GM10266 (cell line): Measurements from ENCODE around the gene HMGB4.

ENCODE experiments used
- DNase-seq: peaks from one replicate; pipeline ENCODE4 v3.0.0; 2012; ENCODE audit errors: extremely low spot score
- TF ChIP-seq, protein P1 (sequence below): IDR thresholded peaks from 2 replicates; pipeline ENCODE4 v1.5.1; 2012; ENCODE audit warnings: mild to moderate bottlenecking, low read depth; ENCODE audit not compliant: control insufficient read depth, insufficient read depth; ENCODE audit errors: missing control alignments

The HMGB4 gene

DNA sequence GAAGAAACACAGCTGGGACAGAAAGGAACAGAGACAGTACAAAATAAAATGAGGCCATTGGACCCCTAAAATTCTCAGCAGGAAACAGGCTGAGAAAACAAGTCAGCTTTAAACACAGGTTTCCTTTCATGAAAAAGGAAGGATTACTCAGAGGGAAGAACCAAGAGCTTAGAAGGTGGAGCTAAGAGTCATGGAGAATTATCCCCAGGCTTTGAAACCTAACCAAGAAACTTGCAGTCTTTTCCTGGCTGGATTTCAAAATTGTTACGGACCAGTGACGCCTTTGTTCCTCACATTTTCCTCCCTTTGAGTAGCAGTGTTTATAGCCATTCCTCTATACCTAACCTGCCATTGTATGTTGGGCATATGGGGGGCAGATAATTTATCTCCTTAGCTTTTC is 8.8 kb downstream of the HMGB4 start:
- TF ChIP-seq, protein P1, sequence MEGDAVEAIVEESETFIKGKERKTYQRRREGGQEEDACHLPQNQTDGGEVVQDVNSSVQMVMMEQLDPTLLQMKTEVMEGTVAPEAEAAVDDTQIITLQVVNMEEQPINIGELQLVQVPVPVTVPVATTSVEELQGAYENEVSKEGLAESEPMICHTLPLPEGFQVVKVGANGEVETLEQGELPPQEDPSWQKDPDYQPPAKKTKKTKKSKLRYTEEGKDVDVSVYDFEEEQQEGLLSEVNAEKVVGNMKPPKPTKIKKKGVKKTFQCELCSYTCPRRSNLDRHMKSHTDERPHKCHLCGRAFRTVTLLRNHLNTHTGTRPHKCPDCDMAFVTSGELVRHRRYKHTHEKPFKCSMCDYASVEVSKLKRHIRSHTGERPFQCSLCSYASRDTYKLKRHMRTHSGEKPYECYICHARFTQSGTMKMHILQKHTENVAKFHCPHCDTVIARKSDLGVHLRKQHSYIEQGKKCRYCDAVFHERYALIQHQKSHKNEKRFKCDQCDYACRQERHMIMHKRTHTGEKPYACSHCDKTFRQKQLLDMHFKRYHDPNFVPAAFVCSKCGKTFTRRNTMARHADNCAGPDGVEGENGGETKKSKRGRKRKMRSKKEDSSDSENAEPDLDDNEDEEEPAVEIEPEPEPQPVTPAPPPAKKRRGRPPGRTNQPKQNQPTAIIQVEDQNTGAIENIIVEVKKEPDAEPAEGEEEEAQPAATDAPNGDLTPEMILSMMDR, result no peak
- no peak for DNase-seq

DNA sequence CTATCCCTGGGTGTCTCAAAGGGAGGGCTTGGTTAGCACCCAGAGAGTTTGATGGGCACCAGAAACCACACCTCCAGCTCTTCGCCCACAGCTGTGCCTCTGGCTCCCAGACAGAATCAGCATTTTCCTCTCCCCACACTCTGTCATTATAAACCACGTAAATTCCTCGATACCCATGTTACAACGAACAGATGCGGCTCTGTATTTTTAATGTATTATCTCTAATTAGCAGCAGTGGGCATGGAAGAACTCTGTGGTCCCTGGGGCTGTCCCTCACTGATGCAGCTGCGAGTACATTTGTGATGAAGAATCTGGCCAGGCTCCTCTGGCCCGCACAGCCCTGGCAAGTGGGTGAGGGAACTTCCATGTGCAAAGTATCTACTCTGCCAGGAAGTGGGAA is 10.8 kb downstream of the HMGB4 start:
- DNase-seq, result no peak
- TF ChIP-seq, protein P1, result no peak

DNA sequence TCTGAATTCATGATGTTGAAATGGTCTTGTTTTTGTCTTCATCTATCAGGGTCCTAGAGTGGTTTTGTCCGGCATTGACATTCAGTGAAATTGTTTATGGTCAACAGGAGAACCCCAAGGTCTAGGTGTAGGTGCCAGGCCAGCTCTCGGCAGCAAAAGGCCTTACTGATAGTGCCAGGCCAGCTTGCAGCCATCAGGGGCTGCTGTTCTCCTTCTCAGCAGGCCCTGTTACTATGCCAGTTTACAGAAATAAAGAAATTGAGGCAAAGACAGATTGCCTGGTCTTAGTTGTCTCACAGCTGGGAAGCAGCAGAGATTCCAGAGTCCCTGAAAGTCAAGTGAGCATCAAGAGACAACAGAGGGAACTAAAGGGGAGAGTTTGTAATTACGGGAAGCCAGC is 12.0 kb downstream of the HMGB4 start:
- TF ChIP-seq, protein P1, result peak; percentile 38

DNA sequence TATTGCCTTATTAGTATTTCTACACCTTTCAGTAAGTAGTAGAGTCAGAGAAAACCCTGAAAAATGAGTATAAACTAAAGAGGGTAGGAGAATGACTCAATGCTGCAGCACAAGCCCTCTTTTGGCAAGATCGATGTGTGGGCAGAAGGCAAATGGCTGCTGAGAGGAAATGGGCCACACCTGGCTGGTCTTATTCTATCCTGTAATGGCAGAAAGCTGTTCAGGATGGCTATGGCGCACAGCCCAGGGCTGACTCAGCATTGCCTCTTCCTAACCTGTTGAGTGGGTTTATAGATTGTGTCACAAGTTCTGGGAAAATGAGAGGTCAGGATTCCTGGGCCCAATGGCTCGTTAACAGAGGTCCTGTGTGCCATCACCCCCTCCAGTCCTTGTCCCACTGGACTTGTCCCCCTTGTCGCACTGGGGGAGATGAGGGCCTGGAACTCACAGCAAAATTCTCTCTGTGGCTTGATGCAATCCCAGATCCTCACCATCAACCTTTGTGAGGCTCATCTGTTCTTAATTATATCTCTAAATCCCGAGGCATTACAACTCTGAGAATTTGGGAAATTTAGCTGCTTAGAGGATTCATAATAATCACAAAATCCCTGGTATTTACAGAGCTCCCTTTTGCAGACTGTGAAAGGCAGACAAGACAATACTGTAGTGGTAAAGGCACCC is 13.2 kb downstream of the HMGB4 start:
- no peak for DNase-seq
- TF ChIP-seq, protein P1, result no peak

More for the DNA sequence above, 12.0 kb downstream of the HMGB4 start:
- no peak for DNase-seq

DNA sequence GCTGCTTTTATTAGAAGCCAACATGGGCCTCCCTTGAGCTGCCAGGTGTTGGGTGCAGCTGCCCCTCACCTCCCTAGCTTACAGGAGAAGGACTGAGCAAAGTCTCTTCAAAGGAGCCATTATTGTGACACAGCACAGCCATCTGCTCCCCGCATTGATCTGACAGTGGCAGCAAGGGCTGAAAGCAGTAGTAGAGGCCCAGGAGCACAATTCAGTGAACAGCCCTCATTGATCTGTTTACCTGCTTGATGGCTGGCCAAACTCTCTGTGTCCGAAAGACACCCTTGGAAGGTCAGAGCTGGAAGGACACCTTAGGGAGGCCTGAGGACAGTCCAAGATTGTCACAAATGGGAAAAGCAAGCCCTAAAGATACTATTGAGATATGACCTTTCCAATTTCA is 14.5 kb downstream of the HMGB4 start:
- TF ChIP-seq, protein P1, result no peak

DNA sequence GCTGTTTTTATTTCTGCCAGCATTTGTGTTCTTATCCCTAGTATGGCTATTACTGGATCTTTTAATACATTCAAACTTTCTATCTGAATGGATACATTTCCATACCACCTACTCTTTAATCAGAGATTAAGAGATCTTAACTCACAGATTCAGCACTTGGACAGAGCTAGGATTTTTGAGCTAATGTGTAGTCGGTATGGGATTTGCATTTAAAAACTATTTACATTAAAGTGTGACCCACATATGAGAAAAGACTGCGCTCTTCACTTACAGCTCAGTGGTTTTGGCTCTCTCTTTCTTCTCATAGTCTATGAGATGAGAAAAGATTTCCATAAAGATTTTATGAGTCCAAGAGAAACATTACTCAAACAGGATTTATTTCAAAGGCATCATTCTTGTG is 16.4 kb downstream of the HMGB4 start:
- TF ChIP-seq, protein P1, result no peak
- no peak for DNase-seq

More for the DNA sequence above, 14.5 kb downstream of the HMGB4 start:
- no peak for DNase-seq

DNA sequence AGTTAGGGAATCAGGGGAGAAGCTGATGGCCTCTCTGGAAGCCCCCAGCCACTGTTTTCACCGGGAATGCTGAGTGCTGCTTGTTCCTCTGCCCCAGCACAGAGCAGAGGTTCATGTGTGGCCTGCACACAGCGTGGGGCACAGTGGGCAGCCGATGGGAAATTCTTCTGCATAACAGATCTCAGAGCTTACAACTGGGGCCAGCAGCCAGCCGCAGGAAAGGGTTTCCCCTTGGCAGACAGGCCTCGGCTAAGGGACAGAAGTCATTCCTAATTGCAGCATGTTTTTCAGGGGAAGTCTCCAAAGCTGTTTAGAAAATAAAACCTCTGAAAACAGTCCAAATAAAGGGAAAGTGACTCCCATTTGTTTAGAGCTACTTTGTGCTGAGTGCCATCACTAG is 22.6 kb downstream of the HMGB4 start:
- DNase-seq, result no peak
- TF ChIP-seq, protein P1, result no peak
